ENCODE results near the gene TARBP2.

TARBP2 gene

GRCh38 chr12:53506881-53507602 is 6.0 kb downstream of the TARBP2 start, which contains the start of gene NPFF:
Gene NPFF, minus strand, starts transcription at chr12:53507484. Its CDS starts 10 bp downstream, at chr12:53507474.
- Histone ChIP-seq H3K4me2 (ENCODE audit: low read length, poor library complexity, severe bottlenecking) (no peak within 1 kb of the TSS), H3K27me3 (ENCODE audit: control insufficient read depth in 1 of 2, insufficient read depth in 1 of 2, low read length in 2 of 2) (no peaks in the 10 kb centered on the region)
- WGBS = 98% methylated on average over 9 of the region's 9 CpGs

DNA sequence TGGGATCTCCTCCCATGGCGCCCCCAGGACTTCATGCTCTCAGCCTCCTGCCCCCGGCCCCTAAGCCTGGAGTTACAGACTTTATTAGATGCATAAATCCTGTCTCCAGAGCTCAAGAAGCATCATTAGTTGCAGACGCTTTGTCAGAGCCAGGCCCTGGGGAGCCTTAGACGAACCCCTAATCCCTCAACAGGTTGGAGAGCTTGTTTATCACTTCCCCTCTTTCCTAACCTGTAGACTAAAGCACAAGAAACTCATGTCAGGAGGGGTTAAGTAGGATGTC is 6.5 kb downstream of the TARBP2 start:
- no peak overlapping the region for H2AFZ ChIP-seq (ENCODE audit: low read depth, low read length)
- peaks cover 28% of the 10 kb centered on the region for H3K79me1 ChIP-seq (replicated peaks; ENCODE audit: low read length, poor library complexity, severe bottlenecking)
- no peak overlapping the region for H3K4me3 ChIP-seq (ENCODE audit: insufficient read depth in 1 of 2, low read depth in 1 of 2, low read length in 2 of 2)
- H3K27ac ChIP-seq (ENCODE audit: low read length, poor library complexity, severe bottlenecking) = no peak overlapping the region
- no peak overlapping the region for H3K14ac ChIP-seq (ENCODE audit: low read length in 2 of 2)
- H3K4ac ChIP-seq (ENCODE audit: low read depth in 1 of 2, low read length in 2 of 2) = no peak overlapping the region
- 91% methylated on average over 3 of the region's 4 CpGs for WGBS
- no peaks in the 10 kb centered on the region for H3K27me3 ChIP-seq (ENCODE audit: control insufficient read depth in 1 of 2, insufficient read depth in 1 of 2, low read length in 2 of 2)
- H2AK5ac ChIP-seq (ENCODE audit: low read length, severe bottlenecking) = no peak overlapping the region
- no peak for DNase-seq
- H3K9ac ChIP-seq (ENCODE audit: low read length) = peak overlapping the region; percentile 36
- no peak overlapping the region for H3K23ac ChIP-seq (ENCODE audit: low read length in 2 of 2)
- H2BK15ac ChIP-seq (ENCODE audit: low read depth, poor library complexity, severe bottlenecking) = no peak overlapping the region
- no peak overlapping the region for H2BK5ac ChIP-seq (ENCODE audit: low read depth, low read length, poor library complexity, severe bottlenecking)
- H3K36me3 ChIP-seq (ENCODE audit: control insufficient read depth in 1 of 2, insufficient read depth in 2 of 2, low read depth in 1 of 2, low read length in 2 of 2) = peaks cover 75% of the 10 kb centered on the region in 2 experiments
- H3K18ac ChIP-seq (ENCODE audit: low read depth in 1 of 2, low read length in 2 of 2) = no peak overlapping the region
- peaks cover 9% of the 10 kb centered on the region for H3K4me1 ChIP-seq (ENCODE audit: control insufficient read depth, insufficient read depth, low read depth, low read length)
- no peak overlapping the region for H2BK120ac ChIP-seq (ENCODE audit: low read depth, low read length)
- no peak overlapping the region for H3K4me2 ChIP-seq (ENCODE audit: low read length, poor library complexity, severe bottlenecking)
- no peaks in the 10 kb centered on the region for H3K9me3 ChIP-seq (ENCODE audit: control insufficient read depth, low read length)
- no peak overlapping the region for H2BK12ac ChIP-seq (ENCODE audit: low read length in 2 of 2)
- H4K8ac ChIP-seq (ENCODE audit: low read length) = no peak overlapping the region
- H4K91ac ChIP-seq (ENCODE audit: low read length) = no peak overlapping the region

More at GRCh38 chr12:53506881-53507602, 6.0 kb downstream of the TARBP2 start, which contains the start of gene NPFF:
- Histone ChIP-seq H2BK12ac (ENCODE audit: low read length in 2 of 2) (no peak within 1 kb of the TSS), H4K91ac (ENCODE audit: low read length) (no peak within 1 kb of the TSS), H3K23ac (ENCODE audit: low read length in 2 of 2) (no peak within 1 kb of the TSS), H2BK15ac (ENCODE audit: low read depth, poor library complexity, severe bottlenecking) (no peak within 1 kb of the TSS), H2AFZ (ENCODE audit: low read depth, low read length) (no peak within 1 kb of the TSS), H4K8ac (ENCODE audit: low read length) (no peak within 1 kb of the TSS), H2BK120ac (ENCODE audit: low read depth, low read length) (no peak within 1 kb of the TSS), H3K36me3 (ENCODE audit: control insufficient read depth in 1 of 2, insufficient read depth in 2 of 2, low read depth in 1 of 2, low read length in 2 of 2) (peaks cover 70 to 71% of the 10 kb centered on the region in 2 experiments), H3K79me1 (replicated peaks; ENCODE audit: low read length, poor library complexity, severe bottlenecking) (peaks cover 31% of the 10 kb centered on the region), H3K9ac (ENCODE audit: low read length) (peak within 1 kb of the TSS; percentile 51), H2AK5ac (ENCODE audit: low read length, severe bottlenecking) (no peak within 1 kb of the TSS), H3K4me1 (ENCODE audit: control insufficient read depth, insufficient read depth, low read depth, low read length) (peaks cover 12% of the 10 kb centered on the region), H2BK5ac (ENCODE audit: low read depth, low read length, poor library complexity, severe bottlenecking) (no peak within 1 kb of the TSS), H3K9me3 (ENCODE audit: control insufficient read depth, low read length) (no peaks in the 10 kb centered on the region), H3K27ac (ENCODE audit: low read length, poor library complexity, severe bottlenecking) (no peak within 1 kb of the TSS), H3K14ac (ENCODE audit: low read length in 2 of 2) (no peak within 1 kb of the TSS), H3K4me3 (ENCODE audit: insufficient read depth in 1 of 2, low read depth in 1 of 2, low read length in 2 of 2) (no peak within 1 kb of the TSS), H3K4ac (ENCODE audit: low read depth in 1 of 2, low read length in 2 of 2) (no peak within 1 kb of the TSS), H3K18ac (ENCODE audit: low read depth in 1 of 2, low read length in 2 of 2) (no peak within 1 kb of the TSS)
- no peak for DNase-seq

GRCh38 chr12:53508534-53509170 is 7.6 kb downstream of the TARBP2 start:
- Histone ChIP-seq H3K23ac (ENCODE audit: low read length in 2 of 2) (no peak overlapping the region), H3K18ac (ENCODE audit: low read depth in 1 of 2, low read length in 2 of 2) (no peak overlapping the region), H3K4me2 (ENCODE audit: low read length, poor library complexity, severe bottlenecking) (no peak overlapping the region), H3K27me3 (ENCODE audit: control insufficient read depth in 1 of 2, insufficient read depth in 1 of 2, low read length in 2 of 2) (no peaks in the 10 kb centered on the region), H2BK120ac (ENCODE audit: low read depth, low read length) (no peak overlapping the region), H2BK12ac (ENCODE audit: low read length in 2 of 2) (no peak overlapping the region), H4K91ac (ENCODE audit: low read length) (no peak overlapping the region), H2AK5ac (ENCODE audit: low read length, severe bottlenecking) (no peak overlapping the region), H3K4me1 (ENCODE audit: control insufficient read depth, insufficient read depth, low read depth, low read length) (peaks cover 6% of the 10 kb centered on the region), H3K9ac (ENCODE audit: low read length) (no peak overlapping the region), H2BK15ac (ENCODE audit: low read depth, poor library complexity, severe bottlenecking) (no peak overlapping the region), H3K4ac (ENCODE audit: low read depth in 1 of 2, low read length in 2 of 2) (no peak overlapping the region), H2AFZ (ENCODE audit: low read depth, low read length) (no peak overlapping the region), H3K27ac (ENCODE audit: low read length, poor library complexity, severe bottlenecking) (no peak overlapping the region), H3K4me3 (ENCODE audit: insufficient read depth in 1 of 2, low read depth in 1 of 2, low read length in 2 of 2) (no peak overlapping the region), H2BK5ac (ENCODE audit: low read depth, low read length, poor library complexity, severe bottlenecking) (no peak overlapping the region), H4K8ac (ENCODE audit: low read length) (no peak overlapping the region), H3K9me3 (ENCODE audit: control insufficient read depth, low read length) (no peaks in the 10 kb centered on the region), H3K79me1 (replicated peaks; ENCODE audit: low read length, poor library complexity, severe bottlenecking) (peaks cover 18% of the 10 kb centered on the region), H3K14ac (ENCODE audit: low read length in 2 of 2) (no peak overlapping the region), H3K36me3 (ENCODE audit: control insufficient read depth in 1 of 2, insufficient read depth in 2 of 2, low read depth in 1 of 2, low read length in 2 of 2) (peaks cover 71 to 80% of the 10 kb centered on the region in 2 experiments)
- DNase-seq = peak; percentile 82
- 44% methylated on average over 6 of the region's 7 CpGs for WGBS

GRCh38 chr12:53510181-53510812 is 9.2 kb downstream of the TARBP2 start:
- H3K27me3 ChIP-seq (ENCODE audit: control insufficient read depth in 1 of 2, insufficient read depth in 1 of 2, low read length in 2 of 2) = no peaks in the 10 kb centered on the region
- H4K8ac ChIP-seq (ENCODE audit: low read length) = no peak overlapping the region
- no peak overlapping the region for H2BK120ac ChIP-seq (ENCODE audit: low read depth, low read length)
- no peak overlapping the region for H4K91ac ChIP-seq (ENCODE audit: low read length)
- no peaks in the 10 kb centered on the region for H3K9me3 ChIP-seq (ENCODE audit: control insufficient read depth, low read length)
- H3K23ac ChIP-seq (ENCODE audit: low read length in 2 of 2) = no peak overlapping the region
- peaks cover 18% of the 10 kb centered on the region for H3K79me1 ChIP-seq (replicated peaks; ENCODE audit: low read length, poor library complexity, severe bottlenecking)
- H3K4ac ChIP-seq (ENCODE audit: low read depth in 1 of 2, low read length in 2 of 2) = no peak overlapping the region
- no peak overlapping the region for H3K14ac ChIP-seq (ENCODE audit: low read length in 2 of 2)
- H2AK5ac ChIP-seq (ENCODE audit: low read length, severe bottlenecking) = no peak overlapping the region
- no peak overlapping the region for H3K27ac ChIP-seq (ENCODE audit: low read length, poor library complexity, severe bottlenecking)
- WGBS = 98% methylated on average over 9 of the region's 9 CpGs
- peaks cover 61 to 83% of the 10 kb centered on the region in 2 experiments for H3K36me3 ChIP-seq (ENCODE audit: control insufficient read depth in 1 of 2, insufficient read depth in 2 of 2, low read depth in 1 of 2, low read length in 2 of 2)
- H2BK5ac ChIP-seq (ENCODE audit: low read depth, low read length, poor library complexity, severe bottlenecking) = no peak overlapping the region
- no peak overlapping the region for H3K4me3 ChIP-seq (ENCODE audit: insufficient read depth in 1 of 2, low read depth in 1 of 2, low read length in 2 of 2)
- peaks cover 3% of the 10 kb centered on the region for H3K4me1 ChIP-seq (ENCODE audit: control insufficient read depth, insufficient read depth, low read depth, low read length)
- no peak for DNase-seq
- no peak overlapping the region for H2BK12ac ChIP-seq (ENCODE audit: low read length in 2 of 2)
- H2BK15ac ChIP-seq (ENCODE audit: low read depth, poor library complexity, severe bottlenecking) = no peak overlapping the region
- H2AFZ ChIP-seq (ENCODE audit: low read depth, low read length) = no peak overlapping the region
- no peak overlapping the region for H3K4me2 ChIP-seq (ENCODE audit: low read length, poor library complexity, severe bottlenecking)
- no peak overlapping the region for H3K9ac ChIP-seq (ENCODE audit: low read length)
- no peak overlapping the region for H3K18ac ChIP-seq (ENCODE audit: low read depth in 1 of 2, low read length in 2 of 2)
